Measurements from ENCODE around the gene CTNNBIP1. TPM values are rescaled to one million over a fixed set of nuclear protein-coding genes. Genes with fewer than 3 reads are reported as not detected.

The CTNNBIP1 gene
- total and polyA plus RNA-seq, 9 of the 15 experiments (the other 6 are each of a cell fraction or from before 2014, with no cell fraction given) = 0.65 to 29.2 (median 14.7) TPM

- TF ChIP-seq BRF1 (IDR thresholded peaks at IDR 0.05; ENCODE audit: borderline replicate concordance, extremely low read depth, insufficient read length) (no peak), ZNF174 (CRISPR knock-in tag; IDR thresholded peaks at IDR 0.05) (no peak), SRSF1 (IDR thresholded peaks at IDR 0.05; ENCODE audit: low read depth, low read length) (no peak), PCBP1 (IDR thresholded peaks at IDR 0.05; ENCODE audit: low read depth, low read length, poor library complexity, severe bottlenecking) (no peak), BHLHE40 (IDR thresholded peaks at IDR 0.05; ENCODE audit: low read length) (peak; percentile 51), PRPF4 (IDR thresholded peaks at IDR 0.05; ENCODE audit: insufficient read depth, low read depth, low read length, poor library complexity, severe bottlenecking) (no peak), SLC30A9 (CRISPR knock-in tag; IDR thresholded peaks at IDR 0.05) (no peak), RBFOX2 (IDR thresholded peaks at IDR 0.05; ENCODE audit: low read depth, low read length) (no peak), USF1 (CRISPR knock-in tag; IDR thresholded peaks at IDR 0.05) (peak; percentile 65), HMGN3 (IDR thresholded peaks at IDR 0.05; ENCODE audit: borderline replicate concordance, extremely low read depth, insufficient read length, low read depth, low read length) (no peak), ZKSCAN3 (CRISPR knock-in tag; IDR thresholded peaks at IDR 0.05) (no peak), CHD1 (IDR thresholded peaks at IDR 0.05; ENCODE audit: low read length) (no peak), CXXC5 (CRISPR knock-in tag; IDR thresholded peaks at IDR 0.05) (peak; percentile 38), LARP7 (IDR thresholded peaks at IDR 0.05) (no peak), ARID1B (IDR thresholded peaks at IDR 0.05) (peak; percentile 8; the same call in 1 of the 2 replicates), TCF3 (CRISPR knock-in tag; IDR thresholded peaks at IDR 0.05) (no peak), PYGO2 (tag; IDR thresholded peaks at IDR 0.05) (no peak), HMGXB4 (CRISPR knock-in tag; IDR thresholded peaks at IDR 0.05) (no peak), ILK (tag; IDR thresholded peaks at IDR 0.05; ENCODE audit: borderline replicate concordance, low read depth) (no peak)
- TF ChIP-seq, protein P1, sequence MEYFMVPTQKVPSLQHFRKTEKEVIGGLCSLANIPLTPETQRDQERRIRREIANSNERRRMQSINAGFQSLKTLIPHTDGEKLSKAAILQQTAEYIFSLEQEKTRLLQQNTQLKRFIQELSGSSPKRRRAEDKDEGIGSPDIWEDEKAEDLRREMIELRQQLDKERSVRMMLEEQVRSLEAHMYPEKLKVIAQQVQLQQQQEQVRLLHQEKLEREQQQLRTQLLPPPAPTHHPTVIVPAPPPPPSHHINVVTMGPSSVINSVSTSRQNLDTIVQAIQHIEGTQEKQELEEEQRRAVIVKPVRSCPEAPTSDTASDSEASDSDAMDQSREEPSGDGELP (CRISPR knock-in tag; IDR thresholded peaks at IDR 0.05; ENCODE audit: borderline replicate concordance) = peak; percentile 55; the same call in 1 of the 2 replicates
- TF ChIP-seq, protein P2, sequence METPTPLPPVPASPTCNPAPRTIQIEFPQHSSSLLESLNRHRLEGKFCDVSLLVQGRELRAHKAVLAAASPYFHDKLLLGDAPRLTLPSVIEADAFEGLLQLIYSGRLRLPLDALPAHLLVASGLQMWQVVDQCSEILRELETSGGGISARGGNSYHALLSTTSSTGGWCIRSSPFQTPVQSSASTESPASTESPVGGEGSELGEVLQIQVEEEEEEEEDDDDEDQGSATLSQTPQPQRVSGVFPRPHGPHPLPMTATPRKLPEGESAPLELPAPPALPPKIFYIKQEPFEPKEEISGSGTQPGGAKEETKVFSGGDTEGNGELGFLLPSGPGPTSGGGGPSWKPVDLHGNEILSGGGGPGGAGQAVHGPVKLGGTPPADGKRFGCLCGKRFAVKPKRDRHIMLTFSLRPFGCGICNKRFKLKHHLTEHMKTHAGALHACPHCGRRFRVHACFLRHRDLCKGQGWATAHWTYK (CRISPR knock-in tag; IDR thresholded peaks at IDR 0.05) = 0 out of 2 replicates have a peak, but pooled peaks have one; percentile 36
Measured at GRCh38 chr1:9827558-9828185, 82.4 kb downstream of the CTNNBIP1 start (continued).
